SK-N-MC (cell line): Measurements from ENCODE around the gene DENND6B.
"Not testable (repeated sequence)": the region's sequence is repeated elsewhere in the genome, so short reads cannot be mapped to it uniquely, and the experiment has no call there.

Experiments
- EZH2 ChIP-seq: fragments of 200-600 bp; sonication (generic); IDR thresholded peaks from one replicate; pipeline ENCODE4 v1.6.1; 2017; ENCODE audit warnings: antibody characterized with exemption
- FOXP2 ChIP-seq: optimal IDR thresholded peaks from 2 replicates; pipeline ENCODE3; 2011; ENCODE audit warnings: mild to moderate bottlenecking, moderate library complexity; ENCODE audit not compliant: insufficient read depth; ENCODE audit errors: extremely low read length, control extremely low read depth
- POLR2AphosphoS5 ChIP-seq: IDR thresholded peaks from 2 replicates; pipeline ENCODE4 v1.6.1; 2012; ENCODE audit warnings: mild to moderate bottlenecking, low read depth, low read length, borderline replicate concordance

- not testable (repeated sequence) for TF ChIP-seq EZH2, POLR2AphosphoS5, FOXP2
Observed at GRCh38 chr22:50273781-50274180, 53.0 kb downstream of the DENND6B start.
